GM19240 (cell line): ENCODE data around the gene NSA2.

Experiments
- DNase-seq: peaks from one replicate; pipeline ENCODE4 v3.0.0; 2011; ENCODE audit warnings: low spot score; ENCODE audit not compliant: insufficient read length

The NSA2 gene

GRCh38 chr5:74810915-74811314 lies 43.9 kb downstream of the NSA2 start:
- no peak for DNase-seq

- no peak for DNase-seq
Measured at GRCh38 chr5:74816875-74817274, 49.8 kb downstream of the NSA2 start.

- DNase-seq = no peak
Measured at GRCh38 chr5:74822288-74822687, 55.2 kb downstream of the NSA2 start.

GRCh38 chr5:74829413-74829812 lies 62.4 kb downstream of the NSA2 start:
- no peak for DNase-seq
